OCI-LY7 (cell line): Measurements from ENCODE around the gene LDHAL6B.
"Not testable (repeated sequence)": the region's sequence is repeated elsewhere in the genome, so short reads cannot be mapped to it uniquely, and the experiment has no call there.

Experiments
- CTCF ChIP-seq: fragments of 200-600 bp; sonication (generic); conservative IDR thresholded peaks from 2 replicates; pipeline ENCODE4 v1.5.1; 2014; ENCODE audit warnings: mild to moderate bottlenecking, antibody characterized with exemption, low read length, moderate library complexity, mixed read lengths
- EZH2phosphoT487 ChIP-seq: fragments of 200-600 bp; sonication (generic); IDR thresholded peaks from 2 replicates; pipeline ENCODE4 v1.6.1; 2018; ENCODE audit warnings: low read depth, borderline replicate concordance, mild to moderate bottlenecking, mixed run types, antibody characterized with exemption, low read length, moderate library complexity, mixed read lengths

- not testable (repeated sequence) for TF ChIP-seq CTCF, EZH2phosphoT487
These were observed 44.6 kb upstream of the LDHAL6B start for GRCh38 chr15:59162080-59162479.
